ENCODE measurements around the gene TC2N.
"Not testable (repeated sequence)": the region's sequence is repeated elsewhere in the genome, so short reads cannot be mapped to it uniquely, and the experiment has no call there.

TC2N gene

GRCh38 chr14:91830777-91831176, 36.6 kb downstream of the TC2N start:
- no peak for DNase-seq

DNA sequence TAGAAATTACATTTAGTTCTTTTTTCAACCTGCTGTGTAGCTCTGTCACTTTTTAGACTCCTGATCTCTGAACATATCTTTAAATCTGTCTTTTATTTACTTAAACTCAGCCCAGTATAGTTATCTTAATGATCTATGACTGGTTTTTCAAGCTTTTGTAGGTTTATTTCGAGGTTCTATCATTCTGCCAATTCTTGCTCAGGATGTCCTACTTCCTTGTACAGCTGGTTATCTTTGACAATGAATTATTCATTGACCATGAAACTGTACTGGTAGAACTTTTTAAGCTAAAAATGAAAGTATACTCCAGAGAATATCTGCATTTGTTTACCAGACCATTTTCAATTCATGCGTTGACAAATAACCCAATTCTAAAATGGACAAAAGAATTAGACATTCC, 37.8 kb downstream of the TC2N start:
- DNase-seq, result no peak

- no peak for DNase-seq
Measured at GRCh38 chr14:91827746-91828145, 39.6 kb downstream of the TC2N start.

GRCh38 chr14:91817566-91818325, 49.6 kb downstream of the TC2N start:
- DNase-seq, result peak; percentile 21

GRCh38 chr14:91814317-91814716, 53.0 kb downstream of the TC2N start:
- no peak for DNase-seq

DNA sequence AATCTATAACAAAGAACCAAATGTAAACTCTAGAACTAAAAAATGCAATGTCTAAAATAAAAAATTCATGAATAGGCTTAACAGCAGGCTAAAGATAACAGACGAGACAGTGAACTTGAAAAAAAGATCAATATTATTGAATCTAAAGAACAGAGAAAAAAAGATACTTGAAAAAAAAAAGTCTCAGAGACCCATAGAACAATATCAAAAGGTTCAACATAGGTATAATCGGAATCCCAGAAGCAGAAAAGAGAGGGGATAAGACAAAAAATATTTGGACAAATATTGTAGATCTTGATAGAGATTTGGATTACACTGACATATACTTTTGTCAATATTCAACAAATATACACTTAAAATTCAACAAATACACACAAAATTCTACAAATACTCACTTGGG, 56.6 kb downstream of the TC2N start:
- no peak for DNase-seq

DNA sequence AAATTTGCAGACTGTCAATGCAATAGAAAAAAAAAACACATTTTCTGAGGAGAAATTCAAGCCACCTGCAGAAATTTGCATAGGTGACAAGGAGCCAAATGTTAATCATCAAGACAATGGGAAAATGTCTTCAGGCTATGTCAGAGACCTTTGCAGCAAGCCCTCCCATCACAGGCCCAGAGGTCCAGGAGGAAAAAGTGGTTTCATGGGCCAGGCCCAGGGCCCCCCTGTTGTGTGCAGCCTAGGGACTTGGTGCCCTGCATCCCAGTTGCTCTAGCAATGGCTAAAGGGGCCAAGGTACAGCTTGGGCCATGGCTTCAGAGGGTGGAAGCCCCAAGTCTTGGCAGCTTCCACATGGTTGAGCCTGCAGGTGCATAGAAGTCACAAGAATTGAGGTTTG, 60.6 kb downstream of the TC2N start:
- DNase-seq, result no peak

DNA sequence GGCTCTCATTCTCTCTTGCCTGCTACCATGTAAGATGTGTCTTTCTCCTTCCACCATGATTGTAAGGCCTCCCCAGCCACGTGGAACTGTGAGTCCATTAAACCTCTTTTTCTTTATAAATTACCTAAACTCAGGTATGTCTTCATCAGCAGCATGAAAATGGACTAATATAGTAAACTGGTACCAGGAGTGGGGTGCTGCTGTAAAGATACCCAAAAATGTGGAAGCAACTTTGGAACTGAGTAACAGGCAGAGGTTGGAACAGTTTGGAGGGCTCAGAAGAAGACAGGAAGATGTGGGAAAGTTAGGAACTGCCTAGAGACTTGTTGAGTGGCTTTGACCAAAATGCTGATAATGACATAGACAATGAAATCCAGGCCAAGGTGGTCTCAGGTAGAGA, 61.2 kb downstream of the TC2N start:
- not testable (repeated sequence) for DNase-seq

GRCh38 chr14:91805659-91806058, 61.7 kb downstream of the TC2N start:
- DNase-seq, result no peak

DNA sequence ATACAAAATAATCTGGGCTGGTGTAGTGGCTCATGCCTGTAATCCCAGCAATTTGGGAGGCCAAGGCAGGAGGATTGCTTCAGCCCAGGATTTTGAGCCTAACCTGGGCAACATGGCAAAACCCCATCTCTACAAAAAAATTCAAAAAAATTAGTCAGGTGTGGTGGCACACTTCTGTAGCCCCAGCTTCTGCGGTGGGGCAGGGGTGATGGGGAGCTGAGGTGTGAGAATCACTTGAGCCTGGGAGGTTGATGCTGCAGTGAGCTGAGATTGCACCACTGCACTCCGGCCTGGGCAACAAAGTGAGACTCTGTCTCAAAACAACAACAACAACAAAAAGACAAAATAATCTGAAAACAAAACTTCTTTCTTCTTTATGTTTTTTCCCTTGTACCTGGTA, 66.0 kb downstream of the TC2N start:
- DNase-seq, result no peak

DNA sequence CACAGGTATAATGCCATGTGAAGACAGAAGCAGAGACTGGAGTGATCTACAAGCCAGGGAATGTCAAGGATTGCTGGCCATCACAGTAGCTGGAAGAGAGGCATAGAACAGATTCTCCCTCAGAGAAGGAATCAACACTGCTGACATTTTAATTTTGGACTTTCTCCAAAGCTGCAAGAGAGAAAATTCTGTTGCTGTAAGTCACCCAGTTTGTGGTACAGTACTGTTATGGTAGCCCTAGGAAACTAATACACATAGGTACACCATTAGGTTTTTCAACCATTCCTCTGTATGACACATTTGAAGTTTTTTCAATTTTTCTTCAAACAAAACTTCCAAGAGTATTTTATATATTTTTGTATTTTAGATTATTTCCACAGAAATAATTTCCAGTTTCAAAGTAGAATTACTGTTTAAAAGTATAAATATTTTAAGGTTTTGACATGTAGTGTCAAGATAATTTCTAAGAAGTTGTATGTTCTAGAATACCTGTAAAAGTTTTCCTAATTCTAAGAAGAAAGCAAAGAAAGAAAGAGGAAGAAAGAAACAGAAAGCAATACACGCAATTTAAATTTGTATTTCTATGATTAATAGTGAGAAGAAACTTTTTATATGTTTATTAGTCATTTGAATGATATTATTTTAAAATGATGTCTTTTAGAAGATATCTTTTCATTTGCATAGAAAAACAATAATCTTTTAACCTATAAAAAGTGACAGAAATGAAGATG, 70.6 kb downstream of the TC2N start:
- no peak for DNase-seq

DNA sequence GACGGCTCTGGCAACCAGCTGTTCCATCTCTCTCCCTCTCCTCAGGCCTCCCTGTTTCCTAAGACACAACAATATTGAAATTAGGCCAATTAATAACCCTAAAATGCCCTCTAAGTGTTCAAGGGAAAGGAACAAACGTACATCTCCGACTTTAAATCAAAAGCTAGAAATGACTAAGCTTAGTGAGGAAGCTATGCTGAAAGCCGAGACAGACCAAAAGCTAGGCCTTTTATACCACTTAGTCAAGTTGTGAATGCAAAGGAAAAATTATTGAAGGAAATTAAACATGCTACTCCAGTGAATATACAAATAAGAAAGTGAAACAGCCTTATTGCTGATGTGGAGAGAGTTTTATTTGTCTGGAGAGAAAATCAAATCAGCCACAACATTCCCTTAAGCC, 73.6 kb downstream of the TC2N start:
- DNase-seq, result peak; percentile 41

GRCh38 chr14:91786188-91786587, 81.1 kb downstream of the TC2N start:
- DNase-seq, result no peak

GRCh38 chr14:91780452-91780851, 86.9 kb downstream of the TC2N start:
- no peak for DNase-seq

DNA sequence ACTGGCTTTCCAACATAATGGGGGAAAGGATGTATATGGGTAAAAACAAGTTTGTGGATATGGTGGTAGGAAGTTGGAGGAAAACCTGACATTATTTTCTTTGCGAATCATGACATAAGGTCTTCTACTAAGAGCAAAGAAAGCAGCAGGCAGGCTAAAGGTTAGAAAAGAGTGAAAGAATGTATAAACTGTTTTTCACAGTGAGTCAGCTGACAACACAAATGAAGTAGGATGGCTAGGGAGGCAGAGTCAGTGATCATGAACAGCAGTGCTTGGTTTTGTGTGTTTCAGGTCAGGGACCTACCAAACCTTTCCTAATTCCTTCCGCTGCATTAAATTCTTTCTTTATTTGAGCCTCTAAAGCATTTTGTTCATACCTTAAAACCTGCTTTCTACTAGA, 89.1 kb downstream of the TC2N start:
- DNase-seq, result no peak

- no peak for DNase-seq
Measured at GRCh38 chr14:91774140-91775096, 92.9 kb downstream of the TC2N start.

DNA sequence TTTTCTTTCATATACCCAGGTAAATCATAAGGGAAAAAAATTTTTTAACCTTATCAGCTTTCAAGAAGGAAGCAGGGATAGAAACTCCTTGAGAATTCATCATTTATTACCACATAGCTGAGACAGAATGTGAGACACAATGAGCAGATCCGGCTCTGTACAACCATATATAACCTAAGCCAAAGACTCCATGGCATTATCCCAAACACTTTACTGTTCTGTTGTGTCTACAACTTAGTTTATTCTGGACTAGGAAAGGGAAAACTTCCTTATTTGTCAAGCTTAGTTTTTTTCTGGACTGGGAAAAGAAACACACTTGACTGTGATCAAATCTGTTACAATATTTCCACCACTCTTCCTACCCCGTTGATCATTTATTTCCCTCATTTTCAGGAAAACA, 97.2 kb downstream of the TC2N start:
- DNase-seq, result no peak

DNA sequence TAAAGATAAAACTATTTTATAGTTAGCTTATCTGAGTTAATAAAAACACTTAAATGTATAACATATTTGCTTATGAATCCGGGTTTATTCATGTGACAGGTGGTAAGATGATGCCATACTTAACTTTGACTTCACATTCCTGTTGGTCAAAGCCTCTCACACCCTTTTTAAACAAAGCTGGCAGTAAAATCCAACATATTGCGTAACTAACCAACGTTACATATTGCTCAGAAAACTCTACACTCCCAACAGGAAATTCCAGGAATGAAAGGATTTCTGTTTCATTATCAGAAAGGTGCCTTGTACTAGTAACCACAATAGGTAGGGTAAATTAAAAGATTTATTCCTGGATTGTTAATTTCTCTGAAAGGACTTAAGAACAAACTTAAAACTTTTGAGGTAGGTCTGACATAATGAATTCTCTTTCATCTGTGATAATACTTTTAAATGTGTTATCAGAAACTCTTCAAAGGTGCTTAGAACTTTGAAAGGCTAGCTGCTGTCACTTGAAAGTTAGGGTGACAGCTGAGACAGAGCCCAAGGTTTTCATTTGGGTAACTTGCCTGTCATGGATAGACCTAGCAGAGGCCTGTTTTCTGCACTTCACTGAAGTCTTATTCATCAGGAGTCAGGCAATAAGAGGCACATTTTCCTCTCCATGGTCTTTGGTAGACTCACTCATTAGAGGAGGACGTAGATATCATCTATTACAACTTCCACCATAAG, 111.6 kb downstream of the TC2N start:
- no peak for DNase-seq

GRCh38 chr14:91754819-91755218, 112.5 kb downstream of the TC2N start:
- DNase-seq, result no peak

GRCh38 chr14:91754185-91754584, 113.2 kb downstream of the TC2N start:
- DNase-seq, result no peak

- no peak for DNase-seq
Measured at GRCh38 chr14:91753501-91754128, 113.7 kb downstream of the TC2N start.

- DNase-seq, result no peak
Measured at GRCh38 chr14:91752961-91753360, 114.4 kb downstream of the TC2N start.
